ENCODE measurements around the gene CYP1A2. TPM values are rescaled to one million over a fixed set of nuclear protein-coding genes. Genes with fewer than 3 reads are reported as not detected.

CYP1A2 gene
- total and polyA plus RNA-seq, 2 of the 13 experiments (the other 11 are each of a cell fraction or from before 2014, with no cell fraction given) = 0.07 TPM; not detected in 1

DNA sequence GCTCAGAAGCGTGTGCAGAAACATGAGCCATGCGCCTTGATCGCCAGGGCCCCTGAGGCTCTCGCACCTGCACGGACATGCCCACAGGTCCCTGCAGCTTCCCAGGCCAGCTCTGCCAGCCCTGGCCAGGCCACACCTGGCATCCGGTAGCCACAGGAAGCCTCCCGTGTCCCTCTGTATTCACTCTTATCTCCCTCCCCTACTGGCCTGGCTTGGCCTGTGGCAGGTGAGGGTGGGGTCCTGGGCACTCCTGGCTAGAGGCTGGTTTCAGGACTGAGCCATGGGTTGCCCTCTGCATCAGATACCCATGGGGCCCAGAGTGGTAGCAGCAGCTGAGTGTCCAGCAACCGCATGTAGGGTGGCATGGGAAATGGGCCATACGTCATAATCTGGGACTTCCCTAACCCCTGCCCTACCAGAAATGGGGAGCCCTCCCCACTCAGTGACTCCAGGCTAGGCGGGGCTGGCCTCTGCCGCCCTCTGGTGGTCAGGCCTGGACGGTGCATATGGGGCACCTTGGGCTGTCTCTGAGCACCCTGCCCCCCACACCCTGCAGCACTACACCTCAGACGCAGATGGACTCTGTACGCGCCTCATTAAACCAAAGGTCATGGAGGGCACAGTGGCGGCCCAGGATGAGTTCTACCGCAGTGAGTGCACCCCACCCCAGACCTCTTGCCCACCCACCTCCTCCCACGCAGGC, 51.4 kb downstream of the CYP1A2 start (continued):
- TF ChIP-seq, protein P1, sequence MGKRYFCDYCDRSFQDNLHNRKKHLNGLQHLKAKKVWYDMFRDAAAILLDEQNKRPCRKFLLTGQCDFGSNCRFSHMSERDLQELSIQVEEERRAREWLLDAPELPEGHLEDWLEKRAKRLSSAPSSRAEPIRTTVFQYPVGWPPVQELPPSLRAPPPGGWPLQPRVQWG (CRISPR knock-in tag; IDR thresholded peaks at IDR 0.05; ENCODE audit: borderline replicate concordance, low read depth) = no peak
- TF ChIP-seq HNRNPK (IDR thresholded peaks at IDR 0.05; ENCODE audit: low read depth, low read length, poor library complexity, severe bottlenecking) = no peak
- peak; percentile 56; the same call in 1 of the 2 replicates for TF ChIP-seq SMC3 (IDR thresholded peaks at IDR 0.05; ENCODE audit: low read length)
- no peak for TF ChIP-seq CC2D1A (CRISPR knock-in tag; IDR thresholded peaks at IDR 0.05)
- TF ChIP-seq, protein P2, sequence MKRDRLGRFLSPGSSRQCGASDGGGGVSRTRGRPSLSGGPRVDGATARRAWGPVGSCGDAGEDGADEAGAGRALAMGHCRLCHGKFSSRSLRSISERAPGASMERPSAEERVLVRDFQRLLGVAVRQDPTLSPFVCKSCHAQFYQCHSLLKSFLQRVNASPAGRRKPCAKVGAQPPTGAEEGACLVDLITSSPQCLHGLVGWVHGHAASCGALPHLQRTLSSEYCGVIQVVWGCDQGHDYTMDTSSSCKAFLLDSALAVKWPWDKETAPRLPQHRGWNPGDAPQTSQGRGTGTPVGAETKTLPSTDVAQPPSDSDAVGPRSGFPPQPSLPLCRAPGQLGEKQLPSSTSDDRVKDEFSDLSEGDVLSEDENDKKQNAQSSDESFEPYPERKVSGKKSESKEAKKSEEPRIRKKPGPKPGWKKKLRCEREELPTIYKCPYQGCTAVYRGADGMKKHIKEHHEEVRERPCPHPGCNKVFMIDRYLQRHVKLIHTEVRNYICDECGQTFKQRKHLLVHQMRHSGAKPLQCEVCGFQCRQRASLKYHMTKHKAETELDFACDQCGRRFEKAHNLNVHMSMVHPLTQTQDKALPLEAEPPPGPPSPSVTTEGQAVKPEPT (CRISPR knock-in tag; IDR thresholded peaks at IDR 0.05; ENCODE audit: low read depth) = no peak
- TF ChIP-seq MAFK (conservative IDR thresholded peaks at IDR 0.05 in 1 of 2, IDR thresholded peaks at IDR 0.05 in 1 of 2; ENCODE audit: low read length in 2 of 2) = no peak
- TF ChIP-seq, protein P3, sequence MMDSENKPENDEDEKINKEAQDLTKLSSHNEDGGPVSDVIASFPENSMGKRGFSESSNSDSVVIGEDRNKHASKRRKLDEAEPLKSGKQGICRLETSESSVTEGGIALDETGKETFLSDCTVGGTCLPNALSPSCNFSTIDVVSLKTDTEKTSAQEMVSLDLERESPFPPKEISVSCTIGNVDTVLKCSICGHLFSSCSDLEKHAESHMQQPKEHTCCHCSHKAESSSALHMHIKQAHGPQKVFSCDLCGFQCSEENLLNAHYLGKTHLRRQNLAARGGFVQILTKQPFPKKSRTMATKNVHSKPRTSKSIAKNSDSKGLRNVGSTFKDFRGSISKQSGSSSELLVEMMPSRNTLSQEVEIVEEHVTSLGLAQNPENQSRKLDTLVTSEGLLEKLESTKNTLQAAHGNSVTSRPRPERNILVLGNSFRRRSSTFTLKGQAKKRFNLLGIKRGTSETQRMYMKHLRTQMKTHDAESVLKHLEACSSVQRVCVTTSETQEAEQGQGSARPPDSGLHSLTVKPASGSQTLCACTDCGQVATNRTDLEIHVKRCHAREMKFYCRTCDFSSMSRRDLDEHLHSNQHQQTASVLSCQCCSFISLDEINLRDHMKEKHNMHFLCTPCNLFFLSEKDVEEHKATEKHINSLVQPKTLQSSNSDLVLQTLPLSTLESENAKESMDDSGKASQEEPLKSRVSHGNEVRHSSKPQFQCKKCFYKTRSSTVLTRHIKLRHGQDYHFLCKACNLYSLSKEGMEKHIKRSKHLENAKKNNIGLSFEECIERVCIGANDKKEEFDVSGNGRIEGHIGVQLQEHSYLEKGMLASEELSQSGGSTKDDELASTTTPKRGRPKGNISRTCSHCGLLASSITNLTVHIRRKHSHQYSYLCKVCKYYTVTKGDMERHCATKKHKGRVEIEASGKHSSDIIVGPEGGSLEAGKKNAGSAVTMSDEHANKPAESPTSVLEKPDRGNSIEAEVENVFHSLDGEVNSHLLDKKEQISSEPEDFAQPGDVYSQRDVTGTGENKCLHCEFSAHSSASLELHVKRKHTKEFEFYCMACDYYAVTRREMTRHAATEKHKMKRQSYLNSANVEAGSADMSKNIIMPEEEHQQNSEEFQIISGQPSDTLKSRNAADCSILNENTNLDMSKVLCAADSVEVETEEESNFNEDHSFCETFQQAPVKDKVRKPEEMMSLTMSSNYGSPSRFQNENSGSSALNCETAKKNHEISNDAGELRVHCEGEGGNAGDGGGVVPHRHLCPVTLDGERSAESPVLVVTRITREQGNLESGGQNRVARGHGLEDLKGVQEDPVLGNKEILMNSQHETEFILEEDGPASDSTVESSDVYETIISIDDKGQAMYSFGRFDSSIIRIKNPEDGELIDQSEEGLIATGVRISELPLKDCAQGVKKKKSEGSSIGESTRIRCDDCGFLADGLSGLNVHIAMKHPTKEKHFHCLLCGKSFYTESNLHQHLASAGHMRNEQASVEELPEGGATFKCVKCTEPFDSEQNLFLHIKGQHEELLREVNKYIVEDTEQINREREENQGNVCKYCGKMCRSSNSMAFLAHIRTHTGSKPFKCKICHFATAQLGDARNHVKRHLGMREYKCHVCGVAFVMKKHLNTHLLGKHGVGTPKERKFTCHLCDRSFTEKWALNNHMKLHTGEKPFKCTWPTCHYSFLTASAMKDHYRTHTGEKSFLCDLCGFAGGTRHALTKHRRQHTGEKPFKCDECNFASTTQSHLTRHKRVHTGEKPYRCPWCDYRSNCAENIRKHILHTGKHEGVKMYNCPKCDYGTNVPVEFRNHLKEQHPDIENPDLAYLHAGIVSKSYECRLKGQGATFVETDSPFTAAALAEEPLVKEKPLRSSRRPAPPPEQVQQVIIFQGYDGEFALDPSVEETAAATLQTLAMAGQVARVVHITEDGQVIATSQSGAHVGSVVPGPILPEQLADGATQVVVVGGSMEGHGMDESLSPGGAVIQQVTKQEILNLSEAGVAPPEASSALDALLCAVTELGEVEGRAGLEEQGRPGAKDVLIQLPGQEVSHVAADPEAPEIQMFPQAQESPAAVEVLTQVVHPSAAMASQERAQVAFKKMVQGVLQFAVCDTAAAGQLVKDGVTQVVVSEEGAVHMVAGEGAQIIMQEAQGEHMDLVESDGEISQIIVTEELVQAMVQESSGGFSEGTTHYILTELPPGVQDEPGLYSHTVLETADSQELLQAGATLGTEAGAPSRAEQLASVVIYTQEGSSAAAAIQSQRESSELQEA (CRISPR knock-in tag; IDR thresholded peaks at IDR 0.05; ENCODE audit: not compliant biosample characterization) = no peak
- no peak for TF ChIP-seq ZNF629 (CRISPR knock-in tag; conservative IDR thresholded peaks at IDR 0.05)
- no peak for TF ChIP-seq ZNF850 (CRISPR knock-in tag; conservative IDR thresholded peaks at IDR 0.05)
- no peak; a peak in 1 of 4 replicates for TF ChIP-seq POLR2A (IDR thresholded peaks at IDR 0.05; ENCODE audit: insufficient read depth in 1 of 2, low read depth in 2 of 2, low read length in 2 of 2)
- TF ChIP-seq, protein P4, sequence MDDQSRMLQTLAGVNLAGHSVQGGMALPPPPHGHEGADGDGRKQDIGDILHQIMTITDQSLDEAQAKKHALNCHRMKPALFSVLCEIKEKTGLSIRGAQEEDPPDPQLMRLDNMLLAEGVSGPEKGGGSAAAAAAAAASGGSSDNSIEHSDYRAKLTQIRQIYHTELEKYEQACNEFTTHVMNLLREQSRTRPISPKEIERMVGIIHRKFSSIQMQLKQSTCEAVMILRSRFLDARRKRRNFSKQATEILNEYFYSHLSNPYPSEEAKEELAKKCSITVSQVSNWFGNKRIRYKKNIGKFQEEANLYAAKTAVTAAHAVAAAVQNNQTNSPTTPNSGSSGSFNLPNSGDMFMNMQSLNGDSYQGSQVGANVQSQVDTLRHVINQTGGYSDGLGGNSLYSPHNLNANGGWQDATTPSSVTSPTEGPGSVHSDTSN (CRISPR knock-in tag; IDR thresholded peaks at IDR 0.05; ENCODE audit: borderline replicate concordance) = no peak
- no peak for TF ChIP-seq SMAD1 (CRISPR knock-in tag; IDR thresholded peaks at IDR 0.05; ENCODE audit: borderline replicate concordance, low read depth)
- 0 out of 2 replicates have a peak, but pooled peaks have one; percentile 55 for TF ChIP-seq FOXC1 (CRISPR knock-in tag; IDR thresholded peaks at IDR 0.05; ENCODE audit: borderline replicate concordance)
- TF ChIP-seq ZNF530 (CRISPR knock-in tag; IDR thresholded peaks at IDR 0.05; ENCODE audit: low read depth) = no peak
- no peak for TF ChIP-seq ZNF292 (CRISPR knock-in tag; IDR thresholded peaks at IDR 0.05; ENCODE audit: borderline replicate concordance, low read depth)
- no peak for TF ChIP-seq ZNF253 (CRISPR knock-in tag; IDR thresholded peaks at IDR 0.05; ENCODE audit: borderline replicate concordance)
- no peak for TF ChIP-seq KDM1A (CRISPR knock-in tag; IDR thresholded peaks at IDR 0.05)
- no peak for TF ChIP-seq ZFP41 (CRISPR knock-in tag; IDR thresholded peaks at IDR 0.05; ENCODE audit: borderline replicate concordance)
